ENCODE measurements around the gene DCLK1. TPM values are rescaled to one million over a fixed set of nuclear protein-coding genes. Genes with fewer than 3 reads are reported as not detected.

DCLK1 gene
- total and polyA plus RNA-seq, 2 experiments from 2014 or later, result 0.16 to 2.9 TPM

DNA sequence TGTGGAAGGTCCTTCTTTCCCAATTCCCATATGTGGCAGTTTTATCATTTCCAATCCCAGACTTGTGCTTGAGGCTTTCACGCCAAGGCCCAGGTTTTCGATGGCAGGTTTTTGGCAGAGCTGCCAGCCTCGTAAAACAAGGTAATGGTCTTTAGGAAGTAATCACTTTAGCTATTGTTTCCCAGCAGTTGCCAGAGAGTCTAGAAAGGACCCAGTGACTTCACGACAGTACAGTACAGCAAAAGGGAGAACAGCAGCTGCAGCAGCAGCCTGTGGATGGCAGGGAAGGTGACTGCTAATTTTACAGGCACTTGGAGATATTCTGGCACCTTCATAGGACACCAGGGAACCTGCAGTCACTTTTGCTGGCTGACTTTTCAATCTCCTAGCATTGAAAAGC, 363.1 kb downstream of the DCLK1 start:
- TF ChIP-seq, protein P1, sequence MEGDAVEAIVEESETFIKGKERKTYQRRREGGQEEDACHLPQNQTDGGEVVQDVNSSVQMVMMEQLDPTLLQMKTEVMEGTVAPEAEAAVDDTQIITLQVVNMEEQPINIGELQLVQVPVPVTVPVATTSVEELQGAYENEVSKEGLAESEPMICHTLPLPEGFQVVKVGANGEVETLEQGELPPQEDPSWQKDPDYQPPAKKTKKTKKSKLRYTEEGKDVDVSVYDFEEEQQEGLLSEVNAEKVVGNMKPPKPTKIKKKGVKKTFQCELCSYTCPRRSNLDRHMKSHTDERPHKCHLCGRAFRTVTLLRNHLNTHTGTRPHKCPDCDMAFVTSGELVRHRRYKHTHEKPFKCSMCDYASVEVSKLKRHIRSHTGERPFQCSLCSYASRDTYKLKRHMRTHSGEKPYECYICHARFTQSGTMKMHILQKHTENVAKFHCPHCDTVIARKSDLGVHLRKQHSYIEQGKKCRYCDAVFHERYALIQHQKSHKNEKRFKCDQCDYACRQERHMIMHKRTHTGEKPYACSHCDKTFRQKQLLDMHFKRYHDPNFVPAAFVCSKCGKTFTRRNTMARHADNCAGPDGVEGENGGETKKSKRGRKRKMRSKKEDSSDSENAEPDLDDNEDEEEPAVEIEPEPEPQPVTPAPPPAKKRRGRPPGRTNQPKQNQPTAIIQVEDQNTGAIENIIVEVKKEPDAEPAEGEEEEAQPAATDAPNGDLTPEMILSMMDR (IDR thresholded peaks at IDR 0.05; ENCODE audit: poor library complexity), result no peak
- Histone ChIP-seq H3K4me3 (no peak overlapping the region), H3K36me3 (replicated peaks; ENCODE audit: insufficient read depth, low read depth) (no peaks in the 10 kb centered on the region), H3K4me2 (no peak overlapping the region), H3K79me2 (no peaks in the 10 kb centered on the region), H3K4me1 (ENCODE audit: insufficient read depth) (no peaks in the 10 kb centered on the region), H3K27ac (no peak overlapping the region), H3K9me3 (ENCODE audit: low read depth) (no peaks in the 10 kb centered on the region), H4K20me1 (ENCODE audit: insufficient read depth, poor library complexity, severe bottlenecking) (no peaks in the 10 kb centered on the region), H2AFZ (no peak overlapping the region), H3K9me2 (replicated peaks; ENCODE audit: insufficient read depth) (no peaks in the 10 kb centered on the region), H3K27me3 (no peaks in the 10 kb centered on the region)
- 65% methylated on average over 4 of the region's 4 CpGs for WGBS (ENCODE audit: low lambda C conversion rate, missing lambda C conversion rate)
- no peak for DNase-seq (ENCODE audit: low spot score)

DNA sequence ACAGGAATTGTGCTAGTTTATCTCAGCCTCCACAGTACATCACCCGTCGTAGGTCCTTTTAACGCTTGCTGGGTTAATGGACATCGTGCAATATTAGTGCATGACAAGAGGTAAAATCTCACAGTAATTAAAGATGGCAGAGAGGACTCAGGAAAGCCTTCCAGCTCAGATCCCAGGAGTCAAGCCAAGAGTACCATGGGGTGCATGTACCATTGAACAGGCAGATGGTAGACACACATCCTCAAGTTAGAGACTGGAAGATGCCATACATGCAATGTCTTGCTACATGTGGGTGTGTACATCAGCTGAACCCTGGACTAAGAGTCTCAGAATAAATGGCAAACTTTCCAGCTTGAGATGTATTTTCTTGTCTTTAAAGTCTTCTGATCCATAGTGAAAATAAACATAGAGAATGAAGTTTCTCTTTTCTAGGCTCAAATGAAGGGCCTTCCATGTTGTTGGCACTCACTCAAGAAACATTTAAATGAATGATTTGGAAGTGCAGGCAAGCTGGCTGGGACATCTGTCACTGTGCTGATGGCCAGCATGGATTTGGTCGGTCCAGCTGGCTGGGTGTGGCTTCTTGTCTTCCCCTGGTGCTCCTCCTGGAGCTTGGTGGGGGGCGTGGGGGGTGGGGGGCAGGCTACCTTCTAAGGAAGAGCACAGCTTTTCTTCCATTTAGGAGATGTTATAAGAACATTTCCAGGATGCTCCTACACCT, 363.8 kb downstream of the DCLK1 start:
- Histone ChIP-seq H3K79me2 (no peaks in the 10 kb centered on the region), H3K9me3 (ENCODE audit: low read depth) (no peaks in the 10 kb centered on the region), H3K4me1 (ENCODE audit: insufficient read depth) (no peaks in the 10 kb centered on the region), H3K9me2 (replicated peaks; ENCODE audit: insufficient read depth) (no peaks in the 10 kb centered on the region), H3K36me3 (replicated peaks; ENCODE audit: insufficient read depth, low read depth) (no peaks in the 10 kb centered on the region), H3K4me3 (no peak overlapping the region), H2AFZ (no peak overlapping the region), H3K27me3 (no peaks in the 10 kb centered on the region), H3K27ac (no peak overlapping the region), H4K20me1 (ENCODE audit: insufficient read depth, poor library complexity, severe bottlenecking) (no peaks in the 10 kb centered on the region), H3K4me2 (no peak overlapping the region)
- TF ChIP-seq, protein P1 (IDR thresholded peaks at IDR 0.05; ENCODE audit: poor library complexity), result no peak
- TF ChIP-seq EZH2phosphoT487 (IDR thresholded peaks at IDR 0.05; ENCODE audit: low read depth, severe bottlenecking, unreplicated experiment) (no peak), EZH2 (IDR thresholded peaks at IDR 0.05; ENCODE audit: borderline replicate concordance) (no peak)
- DNase-seq (ENCODE audit: low spot score), result no peak
- 77% methylated on average over 5 of the region's 6 CpGs for WGBS (ENCODE audit: low lambda C conversion rate, missing lambda C conversion rate)

DNA sequence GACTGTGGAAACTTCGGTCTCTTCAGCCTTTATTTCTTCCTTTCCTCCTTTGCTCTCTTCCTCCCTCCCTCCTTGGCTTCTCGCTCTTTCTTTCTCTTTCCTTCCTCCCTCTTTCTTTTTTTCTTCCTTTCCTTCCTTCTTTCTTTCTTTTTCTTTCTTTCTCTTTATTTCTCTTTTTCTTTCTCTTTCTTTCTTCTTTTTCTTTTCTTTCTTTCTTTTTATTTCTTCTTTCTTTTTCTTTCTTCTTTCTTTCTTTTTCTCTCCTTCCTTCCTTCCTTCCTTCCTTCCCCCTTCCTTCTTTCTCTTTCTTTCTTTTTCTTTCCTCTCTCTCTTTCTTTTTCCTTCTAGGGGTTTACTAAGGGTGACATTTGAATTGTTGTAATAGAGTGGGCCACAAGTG, 364.5 kb downstream of the DCLK1 start:
- DNase-seq (ENCODE audit: low spot score), result no peak
- Histone ChIP-seq H3K4me3 (no peak overlapping the region), H3K4me2 (no peak overlapping the region), H3K4me1 (ENCODE audit: insufficient read depth) (no peaks in the 10 kb centered on the region), H3K27me3 (no peaks in the 10 kb centered on the region), H4K20me1 (ENCODE audit: insufficient read depth, poor library complexity, severe bottlenecking) (no peaks in the 10 kb centered on the region), H3K27ac (no peak overlapping the region), H2AFZ (no peak overlapping the region), H3K79me2 (no peaks in the 10 kb centered on the region), H3K9me3 (ENCODE audit: low read depth) (no peaks in the 10 kb centered on the region), H3K9me2 (replicated peaks; ENCODE audit: insufficient read depth) (no peaks in the 10 kb centered on the region), H3K36me3 (replicated peaks; ENCODE audit: insufficient read depth, low read depth) (no peaks in the 10 kb centered on the region)
- TF ChIP-seq EZH2 (IDR thresholded peaks at IDR 0.05; ENCODE audit: borderline replicate concordance) (no peak), EZH2phosphoT487 (IDR thresholded peaks at IDR 0.05; ENCODE audit: low read depth, severe bottlenecking, unreplicated experiment) (no peak)
- TF ChIP-seq, protein P1 (IDR thresholded peaks at IDR 0.05; ENCODE audit: poor library complexity), result no peak
- 94% methylated on average over 2 of the region's 2 CpGs for WGBS (ENCODE audit: low lambda C conversion rate, missing lambda C conversion rate)

Data from hepatocyte (in vitro differentiated cells).